K562 (cell line): ENCODE measurements around the gene ABCB7. TPM values are rescaled to one million over a fixed set of nuclear protein-coding genes. Genes with fewer than 3 reads are reported as not detected.

ENCODE experiments used
- CEBPB ChIP-seq: fragments of 450-650 bp; IDR thresholded peaks from 2 replicates; pipeline ENCODE4 v1.6.1; 2016; ENCODE audit warnings: missing genetic modification characterization, missing compliant biosample characterization
- REST ChIP-seq, 2 experiments: fragments of 450-650 bp; formaldehyde crosslinking in 1 of 2; IDR thresholded peaks; 2 replicates each; pipeline versions ENCODE4 v1.4.0 to v1.6.1; 2014 to 2020; ENCODE audit warnings: mild to moderate bottlenecking in 2 of 2, borderline replicate concordance in 1 of 2, low read depth in 1 of 2
- STAT5A ChIP-seq: IDR thresholded peaks from 2 replicates; pipeline ENCODE4 v1.6.1; 2012; ENCODE audit warnings: low read length, inconsistent platforms, borderline replicate concordance
- polyA plus RNA-seq, 8 experiments: library from polyadenylated mRNA; depleted of rRNA in 4 of 8; stranded (reverse) in 5 of 8; unstranded in 3 of 8; fragments of >200 nt; fragmentation: Nextera tagmentation in 2 of 8; fragmentation: Illumina TruSeq in 1 of 8; extraction: Ambion mirVana in 2 of 8; extraction: Trizol in 1 of 8; gene quantifications; 2 replicates each; pipeline versions ENCODE4 v1.2.1 to v1.2.3, GENCODE V29; 2011 to 2014; ENCODE audit warnings: inconsistent platforms in 1 of 8, missing spikeins in 1 of 8
- total RNA-seq, 7 experiments: library from RNA; depleted of rRNA in 6 of 7; stranded (reverse); fragments of >200 nt in 6 of 7; fragmentation: Illumina TruSeq in 2 of 7; extraction: Trizol in 2 of 7; gene quantifications; 2 replicates each; pipeline versions ENCODE4 v1.2.1 to v1.2.3, GENCODE V29; 2011 to 2021; ENCODE audit warnings: low replicate concordance in 1 of 7

Gene ABCB7
- total and polyA plus RNA-seq, 9 of the 15 experiments (the other 6 are each of a cell fraction or from before 2014, with no cell fraction given): 18.3 to 46.2 (median 24.2) TPM

- TF ChIP-seq REST (IDR thresholded peaks at IDR 0.05; ENCODE audit: borderline replicate concordance): peak; percentile 91
- TF ChIP-seq REST (CRISPR knock-in tag; IDR thresholded peaks at IDR 0.05; ENCODE audit: low read depth): no peak
- TF ChIP-seq CEBPB (tag): peak; percentile 60
- TF ChIP-seq STAT5A: 0 out of 2 replicates have a peak, but pooled peaks have one; percentile 22
- TF ChIP-seq, all 486 proteins: peak for 8
These were observed 69.3 kb downstream of the ABCB7 start (continued) for GRCh38 chrX:75086731-75087195.
